Upper lobe of left lung (tissue), 4 donors: ENCODE measurements around the gene PRDM16.

Source experiments
- POLR2A ChIP-seq, 4 donors: fragments of 450-650 bp; IDR thresholded peaks; one replicate each; pipeline ENCODE4 v1.5.1; 2016 to 2017; ENCODE audit warnings: antibody characterized with exemption in 4 of 4, mild to moderate bottlenecking in 2 of 4
- POLR2AphosphoS5 ChIP-seq, 2 donors: sonication (generic); formaldehyde crosslinking; IDR thresholded peaks; one replicate each; pipeline ENCODE4 v1.5.1; 2017; ENCODE audit warnings: antibody characterized with exemption in 2 of 2
- TF ChIP-seq, protein P1 (sequence below), 6 experiments: fragments of 450-650 bp in 4 of 6; fragments of 200-600 bp in 2 of 6; sonication (generic) in 2 of 6; IDR thresholded peaks; one replicate each; pipeline ENCODE4 v1.5.1; 2016 to 2019; ENCODE audit warnings: antibody characterized with exemption in 6 of 6

DNA sequence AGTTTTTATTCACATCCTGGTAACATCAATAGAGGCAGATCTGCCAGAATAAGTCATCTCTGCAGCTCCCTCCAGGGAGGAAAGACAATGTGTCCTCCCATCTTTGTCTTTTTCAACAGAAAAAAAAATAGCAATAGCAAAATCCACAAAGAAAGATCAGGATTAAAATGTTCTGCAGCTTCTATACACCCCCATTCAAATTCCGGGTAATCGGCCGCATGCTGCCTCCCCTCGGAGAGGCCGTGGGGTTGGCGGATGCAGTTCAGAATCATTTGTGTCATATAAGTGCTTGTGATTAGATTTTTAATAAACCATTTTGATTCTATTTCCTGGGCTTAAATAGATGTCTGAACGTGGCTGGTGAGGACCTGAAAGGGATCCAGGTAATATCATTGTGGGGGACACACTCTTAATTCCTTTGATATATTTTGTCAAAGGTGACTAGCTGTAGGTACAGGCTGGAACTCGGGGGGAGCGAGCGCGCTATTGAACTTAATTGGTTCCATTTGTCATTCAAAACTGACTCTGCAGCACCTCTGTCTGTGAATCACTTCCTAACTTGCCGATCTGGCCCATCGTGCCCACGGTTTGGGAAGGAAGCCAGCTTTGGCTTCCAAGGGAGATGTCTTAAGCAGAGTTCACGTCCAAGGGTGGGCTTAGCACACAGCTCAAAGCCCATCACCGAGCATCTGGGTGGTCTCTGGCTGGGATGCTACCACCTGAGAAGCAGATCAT lies 299.9 kb downstream of the PRDM16 start:
- TF ChIP-seq, protein P1, sequence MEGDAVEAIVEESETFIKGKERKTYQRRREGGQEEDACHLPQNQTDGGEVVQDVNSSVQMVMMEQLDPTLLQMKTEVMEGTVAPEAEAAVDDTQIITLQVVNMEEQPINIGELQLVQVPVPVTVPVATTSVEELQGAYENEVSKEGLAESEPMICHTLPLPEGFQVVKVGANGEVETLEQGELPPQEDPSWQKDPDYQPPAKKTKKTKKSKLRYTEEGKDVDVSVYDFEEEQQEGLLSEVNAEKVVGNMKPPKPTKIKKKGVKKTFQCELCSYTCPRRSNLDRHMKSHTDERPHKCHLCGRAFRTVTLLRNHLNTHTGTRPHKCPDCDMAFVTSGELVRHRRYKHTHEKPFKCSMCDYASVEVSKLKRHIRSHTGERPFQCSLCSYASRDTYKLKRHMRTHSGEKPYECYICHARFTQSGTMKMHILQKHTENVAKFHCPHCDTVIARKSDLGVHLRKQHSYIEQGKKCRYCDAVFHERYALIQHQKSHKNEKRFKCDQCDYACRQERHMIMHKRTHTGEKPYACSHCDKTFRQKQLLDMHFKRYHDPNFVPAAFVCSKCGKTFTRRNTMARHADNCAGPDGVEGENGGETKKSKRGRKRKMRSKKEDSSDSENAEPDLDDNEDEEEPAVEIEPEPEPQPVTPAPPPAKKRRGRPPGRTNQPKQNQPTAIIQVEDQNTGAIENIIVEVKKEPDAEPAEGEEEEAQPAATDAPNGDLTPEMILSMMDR (IDR thresholded peaks at IDR 0.05): no peak
- TF ChIP-seq POLR2A (IDR thresholded peaks at IDR 0.05): no peak
- TF ChIP-seq POLR2AphosphoS5 (IDR thresholded peaks at IDR 0.05): no peak
